CD4-positive, alpha-beta T cell (primary cell): Measurements from ENCODE around the gene ARHGAP31. TPM values are rescaled to one million over a fixed set of nuclear protein-coding genes. Genes with fewer than 3 reads are reported as not detected.

Experiments used
- ATAC-seq: fragments of 200-7000 bp; cut with Tn5 transposase; one replicate; pipeline ENCODE4 v1.10.0; 2022; ENCODE audit warnings: mild to moderate bottlenecking; ENCODE audit not compliant: poor library complexity
- CTCF ChIA-PET: fragments of 350-600 bp; sonication (Branson Sonifier 250); formaldehyde crosslinking; loops from one replicate; lab custom pipeline; 2021; ENCODE audit warnings: antibody characterized with exemption, inconsistent platforms; lab: Charles Lee
- POLR2A ChIA-PET: fragments of 350-600 bp; sonication (Branson Sonifier 250); formaldehyde crosslinking; loops from one replicate; lab custom pipeline; 2021; ENCODE audit warnings: antibody characterized with exemption, inconsistent platforms; lab: Charles Lee
- DNase-seq, 14 experiments: peaks; one replicate each; pipeline ENCODE4 v3.0.0-alpha.2; 2013 to 2020; ENCODE audit warnings: mixed read lengths in 2 of 14
- H3K27ac ChIP-seq, 2 donors: one replicate each; pipeline versions ENCODE4 v1.5.1 to v1.7.0; 2013; ENCODE audit warnings: low read length in 2 of 2, low read depth in 1 of 2, mild to moderate bottlenecking in 1 of 2
- H3K27me3 ChIP-seq, 2 experiments: 1 replicate in 1 of 2; 2 replicates in 1 of 2; pipeline versions ENCODE4 v1.6.1 to v1.7.0; 2013; ENCODE audit warnings: low read length in 2 of 2, control low read depth in 1 of 2, mild to moderate bottlenecking in 1 of 2, moderate library complexity in 1 of 2; ENCODE audit not compliant: insufficient read depth in 2 of 2, control insufficient read depth in 1 of 2
- H3K36me3 ChIP-seq: one replicate; pipeline ENCODE4 v1.6.1; 2013; ENCODE audit warnings: low read length, control low read depth; ENCODE audit not compliant: insufficient read depth
- H3K4me1 ChIP-seq: one replicate; pipeline ENCODE4 v1.6.1; 2013; ENCODE audit warnings: low read length, control low read depth; ENCODE audit not compliant: insufficient read depth
- H3K4me3 ChIP-seq: one replicate; pipeline ENCODE4 v1.5.1; 2013; ENCODE audit warnings: mild to moderate bottlenecking, low read length, moderate library complexity
- H3K9me3 ChIP-seq, 2 experiments: 1 replicate in 1 of 2; 2 replicates in 1 of 2; pipeline versions ENCODE4 v1.6.1 to v1.7.0; 2013; ENCODE audit warnings: low read length in 2 of 2, mild to moderate bottlenecking in 2 of 2, control low read depth in 1 of 2, moderate library complexity in 1 of 2; ENCODE audit not compliant: control insufficient read depth in 1 of 2, insufficient read depth in 1 of 2
- H3K27ac Mint-ChIP-seq: one replicate; pipeline ENCODE4 v1.8.0; 2020; ENCODE audit warnings: mixed read lengths
- H3K27me3 Mint-ChIP-seq: one replicate; pipeline ENCODE4 v1.8.0; 2021; ENCODE audit warnings: mixed read lengths
- H3K36me3 Mint-ChIP-seq: one replicate; pipeline ENCODE4 v1.8.0; 2021; ENCODE audit warnings: low read depth, mixed read lengths
- H3K4me1 Mint-ChIP-seq: one replicate; pipeline ENCODE4 v1.8.0; 2021; ENCODE audit warnings: low read depth, mixed read lengths
- H3K4me3 Mint-ChIP-seq: one replicate; pipeline ENCODE4 v1.8.0; 2020; ENCODE audit warnings: mild to moderate bottlenecking, mixed read lengths
- H3K9me3 Mint-ChIP-seq: one replicate; pipeline ENCODE4 v1.8.0; 2020; ENCODE audit warnings: mixed read lengths
- intact Hi-C, 2 experiments: fragments of 100-400 bp; cut with DNase I in 1 of 2; cut with micrococcal nuclease in 1 of 2; formaldehyde crosslinking; loops; one replicate each; pipeline versions ENCODE4 v1.15.1 to v1.9.0; 2023 to 2025; cut with DNase I, micrococcal nuclease
- total RNA-seq, 174 experiments: library from RNA in 2 of 174; stranded (reverse) in 2 of 174; gene quantifications; one replicate each; pipeline ENCODE4 v1.2.3 and lab custom pipeline; 2021 to 2026
- TF ChIP-seq, protein P1 (sequence below): fragments of 200-600 bp; IDR thresholded peaks from one replicate; pipeline ENCODE4 v1.8.0; 2022; ENCODE audit warnings: antibody characterized with exemption, mild to moderate bottlenecking

Gene ARHGAP31
- total RNA-seq, 2 experiments from 2014 or later = 2.4 to 2.9 TPM

DNA sequence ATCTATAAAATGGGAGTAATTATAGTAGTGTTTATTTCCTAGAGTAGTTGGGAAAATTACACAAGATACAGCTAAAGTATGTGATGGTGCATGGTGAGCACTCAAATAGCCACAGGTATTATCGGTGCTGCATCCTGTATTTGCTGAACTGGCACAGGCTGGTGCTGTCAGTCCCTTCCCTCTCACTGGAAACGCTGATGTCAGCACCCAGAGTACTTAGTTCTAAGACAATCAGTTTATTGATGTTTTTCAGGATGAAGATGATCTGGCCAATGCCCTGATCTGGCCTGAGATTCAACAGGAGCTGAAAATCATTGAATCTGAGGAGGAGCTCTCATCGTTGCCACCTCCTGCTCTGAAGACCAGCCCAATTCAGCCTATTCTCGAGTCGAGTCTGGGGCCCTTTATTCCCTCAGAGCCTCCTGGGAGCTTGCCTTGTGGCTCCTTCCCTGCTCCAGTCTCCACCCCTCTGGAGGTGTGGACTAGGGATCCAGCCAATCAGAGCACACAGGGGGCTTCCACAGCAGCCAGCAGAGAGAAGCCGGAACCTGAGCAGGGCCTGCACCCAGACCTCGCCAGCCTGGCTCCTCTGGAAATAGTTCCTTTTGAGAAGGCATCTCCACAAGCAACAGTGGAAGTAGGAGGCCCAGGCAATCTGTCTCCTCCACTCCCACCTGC lies 119.6 kb downstream of the ARHGAP31 start:
- intact Hi-C loops = no loop called here
- H3K27ac ChIP-seq = no peak overlapping the region
- H3K36me3 ChIP-seq = peaks cover 30% of the 10 kb centered on the region
- TF ChIP-seq, protein P1, sequence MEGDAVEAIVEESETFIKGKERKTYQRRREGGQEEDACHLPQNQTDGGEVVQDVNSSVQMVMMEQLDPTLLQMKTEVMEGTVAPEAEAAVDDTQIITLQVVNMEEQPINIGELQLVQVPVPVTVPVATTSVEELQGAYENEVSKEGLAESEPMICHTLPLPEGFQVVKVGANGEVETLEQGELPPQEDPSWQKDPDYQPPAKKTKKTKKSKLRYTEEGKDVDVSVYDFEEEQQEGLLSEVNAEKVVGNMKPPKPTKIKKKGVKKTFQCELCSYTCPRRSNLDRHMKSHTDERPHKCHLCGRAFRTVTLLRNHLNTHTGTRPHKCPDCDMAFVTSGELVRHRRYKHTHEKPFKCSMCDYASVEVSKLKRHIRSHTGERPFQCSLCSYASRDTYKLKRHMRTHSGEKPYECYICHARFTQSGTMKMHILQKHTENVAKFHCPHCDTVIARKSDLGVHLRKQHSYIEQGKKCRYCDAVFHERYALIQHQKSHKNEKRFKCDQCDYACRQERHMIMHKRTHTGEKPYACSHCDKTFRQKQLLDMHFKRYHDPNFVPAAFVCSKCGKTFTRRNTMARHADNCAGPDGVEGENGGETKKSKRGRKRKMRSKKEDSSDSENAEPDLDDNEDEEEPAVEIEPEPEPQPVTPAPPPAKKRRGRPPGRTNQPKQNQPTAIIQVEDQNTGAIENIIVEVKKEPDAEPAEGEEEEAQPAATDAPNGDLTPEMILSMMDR = no peak
- no peak overlapping the region for H3K4me3 ChIP-seq
- no peaks in the 10 kb centered on the region for H3K27me3 ChIP-seq
- ChIA-PET CTCF (no interaction called here), POLR2A (no interaction called here)
- no peak overlapping the region for H3K27ac Mint-ChIP-seq
- no peaks in the 10 kb centered on the region for H3K27me3 Mint-ChIP-seq
- H3K4me1 ChIP-seq = no peaks in the 10 kb centered on the region
- no peaks in the 10 kb centered on the region for H3K4me1 Mint-ChIP-seq
- DNase-seq (no peak), ATAC-seq (no peak)
- H3K4me3 Mint-ChIP-seq = no peak overlapping the region
- no peaks in the 10 kb centered on the region for H3K9me3 ChIP-seq
- peaks cover 51% of the 10 kb centered on the region for H3K36me3 Mint-ChIP-seq
- H3K9me3 Mint-ChIP-seq = no peaks in the 10 kb centered on the region

DNA sequence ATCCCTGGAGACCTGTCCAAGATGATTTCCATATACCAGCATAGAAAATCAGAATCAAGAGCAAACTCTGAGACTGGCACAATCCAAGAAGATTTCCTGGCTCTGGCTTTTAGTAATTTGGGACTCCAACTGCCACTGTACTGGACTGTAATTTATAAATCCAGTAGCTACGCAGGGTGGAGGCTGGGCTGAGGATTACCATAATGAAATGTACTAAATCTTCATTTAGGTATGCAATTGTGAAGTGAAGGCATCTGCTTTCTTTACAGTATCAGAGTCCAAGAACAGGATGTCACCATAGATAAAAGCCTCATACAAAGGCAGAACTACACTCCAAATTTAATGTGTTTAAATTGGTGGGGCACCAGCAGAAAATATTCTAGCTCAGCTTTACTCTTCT lies 122.7 kb downstream of the ARHGAP31 start:
- Histone ChIP-seq H3K9me3 (no peaks in the 10 kb centered on the region), H3K27me3 (no peaks in the 10 kb centered on the region), H3K36me3 (peaks cover 21% of the 10 kb centered on the region), H3K4me3 (no peak overlapping the region), H3K27ac (no peak overlapping the region), H3K4me1 (no peaks in the 10 kb centered on the region)
- intact Hi-C loops = no loop called here
- Mint-ChIP-seq H3K27me3 (no peaks in the 10 kb centered on the region), H3K27ac (no peak overlapping the region), H3K9me3 (no peaks in the 10 kb centered on the region), H3K4me3 (no peak overlapping the region), H3K36me3 (peaks cover 26% of the 10 kb centered on the region), H3K4me1 (peaks cover 7% of the 10 kb centered on the region)
- ChIA-PET CTCF (no interaction called here), POLR2A (no interaction called here)
- TF ChIP-seq, protein P1 = no peak
- ATAC-seq = no peak
- no peak for DNase-seq

DNA sequence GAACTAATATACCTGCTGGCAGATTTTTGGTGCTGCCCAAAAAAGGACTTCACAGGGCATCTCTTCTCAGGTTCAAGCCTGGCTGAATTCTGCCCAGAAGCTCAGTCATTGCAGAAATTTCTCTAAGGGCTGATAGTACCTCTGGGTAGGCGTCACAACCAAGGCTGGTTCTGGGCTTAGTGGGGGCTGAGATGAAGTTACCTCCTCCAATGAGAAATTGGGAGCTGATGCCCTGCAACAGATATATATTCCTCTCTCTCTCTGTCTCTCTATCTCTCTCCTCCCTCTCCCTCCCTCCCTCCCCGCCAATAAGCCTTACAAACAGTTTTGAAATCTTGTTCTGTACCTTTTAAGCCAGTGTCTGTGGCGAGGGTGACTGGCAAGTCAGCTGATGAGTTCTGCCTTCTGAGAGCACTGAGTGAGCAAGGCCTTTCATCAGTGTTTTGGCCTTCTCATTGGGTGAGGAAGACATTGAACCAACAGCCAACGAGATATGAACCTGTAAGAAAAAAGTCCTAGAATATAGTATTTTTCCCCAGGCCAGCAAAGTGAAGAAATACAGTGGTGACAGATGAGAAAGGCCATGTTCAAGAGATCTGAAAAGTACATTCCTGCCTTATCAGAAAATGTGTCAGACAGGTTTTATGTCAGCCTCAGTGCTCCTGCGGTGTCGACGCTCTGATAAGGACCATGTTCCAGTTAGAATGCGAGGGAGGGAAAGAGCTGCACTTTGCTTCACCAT lies 123.8 kb downstream of the ARHGAP31 start:
- POLR2A ChIA-PET = no interaction called here
- Histone ChIP-seq H3K27ac (no peak overlapping the region), H3K9me3 (no peaks in the 10 kb centered on the region), H3K4me1 (no peaks in the 10 kb centered on the region), H3K27me3 (no peaks in the 10 kb centered on the region), H3K36me3 (peaks cover 21% of the 10 kb centered on the region), H3K4me3 (no peak overlapping the region)
- H3K27me3 Mint-ChIP-seq = no peaks in the 10 kb centered on the region
- DNase-seq = no peak
- peaks cover 24% of the 10 kb centered on the region for H3K36me3 Mint-ChIP-seq
- no peak for ATAC-seq
- peaks cover 17% of the 10 kb centered on the region for H3K4me1 Mint-ChIP-seq
- H3K4me3 Mint-ChIP-seq = no peak overlapping the region
- H3K27ac Mint-ChIP-seq = no peak overlapping the region
- intact Hi-C loops = no loop called here
- TF ChIP-seq, protein P1 = no peak
- no peaks in the 10 kb centered on the region for H3K9me3 Mint-ChIP-seq
- CTCF ChIA-PET = no interaction called here
